ENCODE results near the gene SLC25A36. TPM values are rescaled to one million over a fixed set of nuclear protein-coding genes. Genes with fewer than 3 reads are reported as not detected.

Gene SLC25A36
- total RNA-seq, 1 donor = 65.2 TPM

DNA sequence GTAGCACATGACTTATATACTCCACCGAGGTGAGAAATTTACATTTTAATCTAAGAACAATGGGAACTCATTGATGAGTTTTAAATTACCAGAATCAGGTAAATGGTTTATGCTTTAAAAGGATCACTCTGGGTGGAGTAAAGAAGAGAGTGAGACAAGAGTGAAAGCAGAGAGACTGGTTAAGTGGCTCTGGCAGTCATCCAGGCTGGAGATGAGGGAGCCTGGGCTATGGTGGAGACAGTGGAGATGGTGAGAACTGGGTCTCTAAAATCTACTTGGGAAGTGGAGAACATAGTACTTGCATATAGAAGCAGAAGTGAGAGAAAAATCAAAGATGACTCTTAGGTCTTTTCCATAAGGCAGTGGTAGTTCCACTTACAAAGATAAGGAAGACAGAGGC is 37.1 kb upstream of the SLC25A36 start:
- TF ChIP-seq, protein P1, sequence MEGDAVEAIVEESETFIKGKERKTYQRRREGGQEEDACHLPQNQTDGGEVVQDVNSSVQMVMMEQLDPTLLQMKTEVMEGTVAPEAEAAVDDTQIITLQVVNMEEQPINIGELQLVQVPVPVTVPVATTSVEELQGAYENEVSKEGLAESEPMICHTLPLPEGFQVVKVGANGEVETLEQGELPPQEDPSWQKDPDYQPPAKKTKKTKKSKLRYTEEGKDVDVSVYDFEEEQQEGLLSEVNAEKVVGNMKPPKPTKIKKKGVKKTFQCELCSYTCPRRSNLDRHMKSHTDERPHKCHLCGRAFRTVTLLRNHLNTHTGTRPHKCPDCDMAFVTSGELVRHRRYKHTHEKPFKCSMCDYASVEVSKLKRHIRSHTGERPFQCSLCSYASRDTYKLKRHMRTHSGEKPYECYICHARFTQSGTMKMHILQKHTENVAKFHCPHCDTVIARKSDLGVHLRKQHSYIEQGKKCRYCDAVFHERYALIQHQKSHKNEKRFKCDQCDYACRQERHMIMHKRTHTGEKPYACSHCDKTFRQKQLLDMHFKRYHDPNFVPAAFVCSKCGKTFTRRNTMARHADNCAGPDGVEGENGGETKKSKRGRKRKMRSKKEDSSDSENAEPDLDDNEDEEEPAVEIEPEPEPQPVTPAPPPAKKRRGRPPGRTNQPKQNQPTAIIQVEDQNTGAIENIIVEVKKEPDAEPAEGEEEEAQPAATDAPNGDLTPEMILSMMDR (IDR thresholded peaks at IDR 0.05; ENCODE audit: insufficient read depth, low read depth, low read length) = no peak
- H3K4me3 ChIP-seq (ENCODE audit: low read depth, low read length) = no peak overlapping the region
- no peak for DNase-seq (ENCODE audit: low read depth)

- no peak overlapping the region for H3K4me3 ChIP-seq (ENCODE audit: low read depth, low read length)
- TF ChIP-seq, protein P1 (IDR thresholded peaks at IDR 0.05; ENCODE audit: insufficient read depth, low read depth, low read length) = no peak
- no peak for DNase-seq (ENCODE audit: low read depth)
These were observed 36.1 kb upstream of the SLC25A36 start for GRCh38 chr3:140905559-140905958.

DNA sequence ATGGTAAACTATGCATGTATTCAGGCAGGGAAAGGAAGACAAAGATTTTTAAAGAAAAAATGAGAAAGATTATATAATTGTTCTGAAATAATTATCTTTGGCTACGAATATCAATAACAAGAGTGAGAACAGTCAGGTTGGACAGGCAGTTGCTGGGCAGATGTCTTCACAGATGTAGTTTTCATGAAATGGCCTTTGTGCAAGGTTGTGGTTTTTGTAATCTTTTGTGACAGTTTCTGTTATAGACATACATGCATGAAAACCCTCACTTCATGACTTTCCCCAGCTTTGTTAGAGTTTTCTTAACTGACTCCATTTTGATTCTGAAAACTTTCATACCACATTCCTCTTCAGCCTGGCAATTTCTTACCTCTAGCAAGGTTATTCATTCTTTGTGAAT is 34.9 kb upstream of the SLC25A36 start:
- no peak overlapping the region for H3K4me3 ChIP-seq (ENCODE audit: low read depth, low read length)
- TF ChIP-seq, protein P1 (IDR thresholded peaks at IDR 0.05; ENCODE audit: insufficient read depth, low read depth, low read length) = no peak
- DNase-seq (ENCODE audit: low read depth) = no peak

DNA sequence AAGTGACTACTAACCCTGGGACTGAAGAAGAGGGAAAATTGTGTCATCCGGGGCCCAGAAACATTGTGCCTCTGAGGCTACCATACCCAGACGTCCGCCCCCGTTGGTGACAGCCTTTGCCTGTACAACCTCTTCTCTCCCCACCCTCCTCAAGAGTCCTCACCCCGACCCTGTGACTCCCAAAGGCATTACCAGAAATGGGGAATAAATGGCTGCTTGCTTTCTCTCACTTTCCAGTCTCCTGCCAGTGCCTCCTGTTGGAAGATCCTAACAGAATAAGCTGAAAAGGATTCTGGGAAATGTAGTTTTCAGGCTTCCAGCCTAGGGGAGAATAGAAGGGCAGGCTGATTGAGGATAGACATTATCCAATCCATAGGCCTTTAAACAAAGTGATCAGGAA is 30.8 kb upstream of the SLC25A36 start:
- no peak for DNase-seq (ENCODE audit: low read depth)
- TF ChIP-seq, protein P1 (IDR thresholded peaks at IDR 0.05; ENCODE audit: insufficient read depth, low read depth, low read length) = no peak
- no peak overlapping the region for H3K4me3 ChIP-seq (ENCODE audit: low read depth, low read length)

DNA sequence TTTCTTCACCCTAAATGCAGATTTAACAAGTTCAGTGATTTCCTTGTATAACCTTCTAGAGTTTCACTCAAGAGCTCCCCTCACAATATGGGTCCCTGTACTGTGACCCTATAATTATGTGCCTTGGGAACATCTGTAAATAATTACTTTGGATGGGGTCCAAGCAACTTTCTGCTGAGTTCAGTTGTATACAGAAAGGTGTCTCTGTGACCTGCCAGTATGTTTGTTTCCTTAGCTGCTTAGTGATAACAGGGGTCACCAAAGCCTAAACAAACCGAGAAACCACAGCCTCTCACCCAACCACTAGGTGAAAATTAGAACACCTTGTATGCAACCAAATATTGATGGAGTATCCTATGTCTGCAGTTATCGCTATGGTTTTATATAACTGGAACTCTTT is 29.8 kb upstream of the SLC25A36 start:
- H3K4me3 ChIP-seq (ENCODE audit: low read depth, low read length) = no peak overlapping the region
- no peak for DNase-seq (ENCODE audit: low read depth)
- TF ChIP-seq, protein P1 (IDR thresholded peaks at IDR 0.05; ENCODE audit: insufficient read depth, low read depth, low read length) = no peak

DNA sequence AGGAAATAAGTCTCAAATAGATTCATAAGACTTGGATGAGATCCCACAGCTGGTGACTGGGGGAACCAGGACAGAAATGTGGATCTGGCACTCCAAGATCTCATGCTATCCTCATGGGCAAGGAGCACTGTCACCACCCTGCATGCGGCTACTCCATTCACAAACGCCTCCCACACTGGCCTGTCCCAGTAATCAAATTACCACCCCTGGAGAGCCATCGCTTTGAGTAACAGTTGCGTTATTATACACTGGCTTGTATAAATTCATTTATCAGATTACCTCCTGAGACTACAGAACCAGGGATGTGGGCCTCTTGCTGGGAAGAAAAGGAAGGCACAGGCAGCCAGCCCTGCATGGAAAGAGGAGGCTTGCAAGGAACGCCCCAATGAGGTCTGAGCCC is 27.9 kb upstream of the SLC25A36 start:
- H3K4me3 ChIP-seq (ENCODE audit: low read depth, low read length) = no peak overlapping the region
- TF ChIP-seq, protein P1 (IDR thresholded peaks at IDR 0.05; ENCODE audit: insufficient read depth, low read depth, low read length) = no peak
- DNase-seq (ENCODE audit: low read depth) = no peak

GRCh38 chr3:140914384-140914945 is 27.2 kb upstream of the SLC25A36 start:
- no peak overlapping the region for H3K4me3 ChIP-seq (ENCODE audit: low read depth, low read length)
- DNase-seq (ENCODE audit: low read depth) = no peak
- TF ChIP-seq, protein P1 (IDR thresholded peaks at IDR 0.05; ENCODE audit: insufficient read depth, low read depth, low read length) = no peak
